Stimulated activated CD4-positive, alpha-beta T cell treated with anti-CD3 and anti-CD28 coated beads, Interleukin-1b, Interleukin-23, amount 100 ng/mL, for 4 hours (primary cell): ENCODE results near the gene ANTXR1.
"Not testable (repeated sequence)": the region's sequence is repeated elsewhere in the genome, so short reads cannot be mapped to it uniquely, and the experiment has no call there.

Source experiments
- DNase-seq, 2 donors: peaks; one replicate each; pipeline ENCODE4 v3.0.0-alpha.2; 2020; ENCODE audit warnings: low read depth in 2 of 2

ANTXR1 gene

DNA sequence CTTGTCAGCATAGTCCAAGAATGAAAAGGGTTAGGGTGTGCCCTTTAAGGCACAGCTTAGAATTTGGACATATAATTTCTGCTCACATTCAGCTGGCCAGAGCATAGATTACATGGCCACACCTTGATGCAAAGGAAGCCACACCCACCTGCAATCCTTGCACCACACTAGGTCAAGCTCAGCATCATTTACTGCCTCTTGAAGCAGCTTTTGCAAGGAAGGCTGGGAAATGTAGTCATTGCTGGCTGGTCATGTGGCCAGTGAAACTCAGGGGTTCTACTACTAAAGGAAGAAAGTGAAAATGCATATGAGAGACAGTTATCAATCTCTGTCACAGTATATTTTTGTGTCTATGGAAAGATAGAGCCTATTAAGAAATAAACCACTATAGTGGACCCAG lies 214.7 kb downstream of the ANTXR1 start:
- DNase-seq: no peak

GRCh38 chr2:69230946-69231345 lies 218.0 kb downstream of the ANTXR1 start:
- not testable (repeated sequence) for DNase-seq

DNA sequence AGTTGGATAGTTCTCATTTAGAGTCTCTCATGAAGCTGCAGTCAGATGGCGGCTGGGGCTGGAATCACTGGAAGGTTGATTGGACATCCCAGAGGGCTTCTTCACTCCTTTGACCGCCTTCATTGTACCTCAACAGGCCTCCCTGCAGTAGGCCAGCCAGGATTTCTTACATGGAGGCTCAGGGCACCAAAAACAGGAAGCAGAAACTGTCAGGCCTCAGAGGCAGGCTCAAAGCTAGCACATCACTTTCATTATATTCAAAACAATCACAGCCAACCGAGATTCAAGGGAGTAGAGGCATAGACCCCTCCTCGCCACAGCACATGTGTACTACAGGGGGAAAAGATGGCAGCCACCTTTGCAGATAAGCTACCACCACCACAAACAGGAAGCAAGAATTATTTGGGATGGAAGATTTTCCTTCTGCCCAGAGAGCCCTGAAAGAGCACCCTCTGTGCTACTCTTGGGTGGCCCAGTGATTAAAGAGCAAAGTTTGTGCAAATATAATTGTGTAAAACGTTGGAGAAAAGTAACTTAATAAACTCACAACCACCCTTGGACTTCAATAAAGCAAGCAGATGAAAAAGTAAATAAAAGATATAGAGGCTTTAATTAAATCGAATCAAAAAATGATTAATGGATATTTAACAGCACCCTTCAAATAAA lies 218.8 kb downstream of the ANTXR1 start:
- DNase-seq: no peak

- not testable (repeated sequence) for DNase-seq
Observed at GRCh38 chr2:69235835-69236234, 222.9 kb downstream of the ANTXR1 start.

DNA sequence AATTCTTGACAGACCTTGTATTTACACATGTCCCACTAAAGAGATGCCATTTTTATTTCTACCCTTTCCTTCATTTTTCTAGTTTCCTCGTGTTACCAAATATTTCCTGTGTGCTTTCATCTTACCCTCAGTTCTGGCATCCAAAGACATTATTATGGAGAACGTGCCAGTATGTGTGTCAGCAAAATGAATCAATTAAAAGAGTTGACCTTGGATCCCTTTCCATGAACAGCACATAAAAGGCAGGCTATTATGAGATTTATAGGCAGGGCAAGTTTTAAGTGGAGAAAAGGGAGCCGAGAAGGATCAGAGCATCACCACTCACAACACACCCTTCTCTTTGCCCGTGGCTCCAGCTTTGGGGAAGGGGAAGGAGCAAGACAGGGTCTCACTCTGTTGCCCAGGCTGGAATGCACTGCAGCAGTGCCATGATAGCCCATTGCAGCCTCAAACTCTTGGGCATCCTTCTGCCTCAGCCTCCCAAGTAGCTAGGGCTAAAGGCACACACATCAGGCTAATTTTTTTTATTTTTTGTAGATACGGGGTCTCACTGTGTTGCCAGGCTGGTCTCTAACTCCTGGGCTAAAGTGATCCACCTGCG lies 224.2 kb downstream of the ANTXR1 start:
- DNase-seq: no peak

GRCh38 chr2:69238449-69239031 lies 225.6 kb downstream of the ANTXR1 start:
- DNase-seq: no peak

GRCh38 chr2:69241093-69241492 lies 228.1 kb downstream of the ANTXR1 start:
- DNase-seq: no peak

DNA sequence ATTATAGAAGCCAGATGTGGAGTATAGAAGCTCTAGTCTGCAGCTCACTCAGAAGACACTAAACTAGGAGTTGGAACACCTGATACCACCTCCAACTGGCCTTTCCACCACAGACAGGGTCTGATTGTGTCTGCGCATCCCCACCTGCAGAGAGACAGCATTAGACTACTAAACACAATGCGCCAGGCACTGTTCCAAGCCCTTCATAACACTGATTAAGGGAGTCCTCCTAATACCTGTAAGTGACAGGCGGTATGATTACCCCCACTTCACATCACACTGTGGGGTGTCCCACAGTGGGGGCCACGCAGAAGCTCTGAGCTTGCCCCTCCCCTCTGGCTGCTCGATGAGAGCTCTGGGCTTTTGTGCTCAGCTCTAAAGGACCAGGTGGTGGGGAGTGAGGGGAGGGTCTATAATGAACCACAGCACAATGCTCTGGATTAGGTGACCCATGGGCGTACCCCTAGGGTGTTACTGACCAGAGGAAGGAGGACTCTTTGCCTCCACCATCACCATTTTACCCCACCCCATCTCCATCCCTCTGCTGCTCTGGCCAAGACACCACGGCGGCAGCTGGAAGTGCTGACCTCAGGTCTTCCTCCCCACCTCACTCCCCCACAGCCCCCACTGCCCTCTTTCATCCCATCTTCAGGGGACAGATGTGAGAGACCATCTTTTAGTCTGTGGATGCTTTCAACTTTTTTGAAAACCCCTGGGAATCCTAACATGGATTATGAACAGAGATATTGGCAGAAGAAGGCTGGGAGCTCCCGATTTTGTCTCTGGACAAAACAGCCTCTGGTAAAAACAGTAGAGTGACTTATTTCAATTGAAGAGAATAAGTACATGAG lies 228.9 kb downstream of the ANTXR1 start:
- DNase-seq: no peak

DNA sequence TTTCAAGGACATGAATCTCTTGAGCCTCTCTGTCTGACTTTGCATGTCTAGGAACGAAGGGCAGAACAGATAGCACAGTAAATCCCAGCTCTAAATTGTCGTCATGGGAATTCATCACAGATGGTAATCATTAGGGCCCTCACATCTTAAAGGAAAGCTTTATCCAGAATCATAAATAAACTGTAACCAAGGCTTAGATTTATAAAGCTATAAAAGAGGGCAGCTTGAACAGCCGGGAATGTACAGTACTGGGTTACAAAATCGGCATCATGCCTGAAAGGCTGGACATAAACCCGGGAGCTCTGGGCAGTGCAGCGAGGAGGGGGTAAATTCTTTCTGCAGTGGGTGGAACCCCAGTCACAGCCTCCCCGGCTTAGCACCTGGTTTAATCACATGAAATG lies 229.7 kb downstream of the ANTXR1 start:
- no peak for DNase-seq

- no peak for DNase-seq
Observed at GRCh38 chr2:69243652-69244051, 230.7 kb downstream of the ANTXR1 start.

GRCh38 chr2:69244882-69245281 lies 231.9 kb downstream of the ANTXR1 start:
- no peak for DNase-seq

DNA sequence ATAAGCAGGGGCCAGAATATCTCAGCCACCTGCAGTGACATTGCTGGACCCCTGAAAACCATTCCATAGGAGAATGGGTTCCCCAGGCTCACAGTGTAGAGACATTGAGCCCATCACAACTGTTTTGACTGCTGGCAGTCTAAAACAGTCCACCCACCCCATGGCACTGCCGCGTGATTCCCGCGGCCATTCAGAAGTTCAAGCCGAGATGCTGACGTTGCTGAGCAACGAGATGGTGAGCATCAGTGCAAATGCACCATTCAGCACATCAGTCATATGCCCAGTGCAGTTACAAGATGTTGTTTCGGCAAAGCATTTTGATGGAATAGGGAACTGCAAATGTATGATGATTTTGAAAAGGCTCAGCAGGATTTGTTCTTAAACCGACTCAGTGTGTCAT lies 234.6 kb downstream of the ANTXR1 start:
- DNase-seq: no peak

- DNase-seq: no peak
Observed at GRCh38 chr2:69248232-69248631, 235.3 kb downstream of the ANTXR1 start.

- DNase-seq: no peak
Observed at GRCh38 chr2:69250981-69251380, 238.0 kb downstream of the ANTXR1 start.

GRCh38 chr2:69251943-69252342 lies 239.0 kb downstream of the ANTXR1 start:
- DNase-seq: no peak

GRCh38 chr2:69253112-69253511 lies 240.1 kb downstream of the ANTXR1 start:
- no peak for DNase-seq

DNA sequence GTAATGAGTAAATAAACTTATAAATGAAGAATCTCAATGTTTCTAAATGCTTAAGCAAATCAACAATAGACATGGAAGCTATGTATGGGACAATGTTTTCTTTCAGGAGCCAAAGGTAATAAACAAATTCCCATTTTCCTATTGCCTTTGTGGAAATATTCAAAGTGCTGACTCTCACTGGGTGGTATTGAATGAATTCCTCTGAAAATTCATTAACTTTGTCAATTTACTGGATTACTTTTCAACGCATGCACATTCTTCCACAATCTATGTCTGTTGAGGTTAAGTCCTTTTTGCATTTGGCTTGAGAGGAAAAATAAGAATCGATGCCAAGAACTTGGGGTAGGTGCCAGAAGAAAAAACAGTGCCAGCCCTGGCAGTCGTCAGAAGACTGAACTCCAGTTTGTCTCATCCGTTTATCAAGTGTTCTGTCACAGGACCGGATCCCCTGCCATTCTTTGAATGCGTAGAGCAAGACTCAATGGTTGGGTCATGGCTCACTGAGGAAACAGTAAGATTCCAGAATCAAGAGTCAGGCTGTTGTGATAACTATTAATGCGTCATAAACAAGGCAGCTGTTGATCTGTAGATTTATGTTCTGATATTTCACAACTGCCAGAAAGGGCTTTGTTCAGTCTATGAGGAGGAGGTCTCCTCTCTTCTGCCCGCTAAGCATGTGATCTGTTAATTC lies 240.8 kb downstream of the ANTXR1 start:
- DNase-seq: no peak

GRCh38 chr2:69255760-69256159 lies 242.8 kb downstream of the ANTXR1 start:
- no peak for DNase-seq

DNA sequence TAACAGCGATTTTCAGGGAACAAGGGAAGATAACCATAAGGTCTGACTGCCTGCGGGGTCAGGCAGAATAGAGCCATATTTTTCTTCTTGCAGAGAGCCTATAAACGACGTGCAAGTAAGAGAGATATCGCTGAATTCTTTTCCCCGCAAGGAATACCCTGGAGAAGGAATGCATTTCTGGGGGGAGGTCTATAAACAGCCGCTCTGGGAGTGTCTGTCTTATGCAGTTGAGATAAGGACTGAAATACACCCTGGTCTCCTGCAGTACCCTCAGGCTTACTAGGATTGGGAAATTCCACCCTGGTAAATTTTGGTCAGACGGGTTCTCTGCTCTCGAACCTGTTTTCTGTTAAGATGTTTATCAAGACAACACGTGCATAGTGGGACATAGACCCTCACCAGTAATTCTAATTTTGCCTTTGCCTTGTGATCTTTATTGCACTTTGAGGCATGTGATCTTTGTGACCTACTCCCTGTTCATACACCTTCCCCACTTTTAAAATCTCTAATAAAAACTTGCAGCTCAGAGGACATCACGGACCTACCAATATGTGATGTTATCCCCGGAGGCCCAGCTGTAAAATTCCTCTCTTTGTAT lies 247.1 kb downstream of the ANTXR1 start:
- DNase-seq: not testable (repeated sequence)

DNA sequence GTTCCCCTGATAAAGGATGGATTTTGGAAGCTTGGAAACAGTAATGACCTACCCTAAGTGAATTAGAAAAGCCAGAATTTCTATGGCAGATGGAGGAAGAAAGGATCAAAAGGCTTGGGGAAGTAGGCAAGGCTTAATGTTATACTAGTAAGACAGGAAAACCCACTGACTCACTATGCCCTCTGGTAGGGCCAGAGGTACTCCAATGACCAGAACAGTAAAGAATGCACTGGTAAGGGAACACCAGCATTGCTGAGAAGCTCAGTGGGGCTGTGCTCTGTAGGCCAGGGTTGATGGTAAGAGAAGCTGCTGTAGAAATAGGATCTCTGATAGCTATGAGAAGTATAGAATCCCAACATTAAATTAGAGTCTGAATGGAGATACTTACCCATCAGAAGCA lies 247.7 kb downstream of the ANTXR1 start:
- no peak for DNase-seq

DNA sequence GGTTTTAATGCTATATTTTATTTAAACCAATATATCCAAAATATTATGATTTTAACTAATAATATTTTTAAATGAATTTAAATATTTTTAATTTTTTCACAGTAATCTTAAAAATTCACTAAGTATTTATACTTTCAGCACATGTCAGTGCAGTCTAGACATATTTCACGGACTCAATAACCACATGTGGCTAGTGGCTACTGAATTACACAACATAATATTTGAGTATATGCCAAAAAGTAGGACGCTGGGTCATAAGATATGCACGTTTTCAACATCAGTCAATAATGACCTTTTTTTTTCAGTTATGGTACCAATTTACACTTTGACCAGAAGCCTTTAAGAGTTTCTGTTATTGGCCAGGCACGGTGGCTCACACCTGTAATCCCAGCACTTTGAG lies 256.4 kb downstream of the ANTXR1 start:
- DNase-seq: no peak
